Measurements from ENCODE around the gene CTXND1.

The CTXND1 gene

DNA sequence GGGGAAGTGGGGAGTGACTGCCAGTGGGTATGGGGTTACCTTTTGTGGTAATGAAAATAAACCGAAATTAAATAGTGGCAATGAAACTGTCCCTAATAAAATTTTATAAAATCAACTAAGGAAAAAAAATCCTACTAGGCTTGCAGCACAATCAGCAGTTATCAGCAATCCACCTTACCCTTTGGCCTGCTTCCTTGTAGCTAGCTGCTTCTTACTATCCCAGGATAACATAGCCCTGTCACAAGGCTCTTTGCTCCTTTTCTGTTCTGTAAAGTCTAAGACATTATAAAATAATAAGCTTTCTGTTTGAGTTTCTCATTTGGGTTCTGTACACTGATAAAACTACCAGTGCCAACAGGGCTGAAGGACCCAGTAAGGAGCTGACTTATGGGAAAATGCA lies 23.0 kb upstream of the CTXND1 start:
- ATAC-seq, result no peak
- no peak for TF ChIP-seq ZNF565 (CRISPR knock-in tag; conservative IDR thresholded peaks at IDR 0.05; ENCODE audit: low read depth)

DNA sequence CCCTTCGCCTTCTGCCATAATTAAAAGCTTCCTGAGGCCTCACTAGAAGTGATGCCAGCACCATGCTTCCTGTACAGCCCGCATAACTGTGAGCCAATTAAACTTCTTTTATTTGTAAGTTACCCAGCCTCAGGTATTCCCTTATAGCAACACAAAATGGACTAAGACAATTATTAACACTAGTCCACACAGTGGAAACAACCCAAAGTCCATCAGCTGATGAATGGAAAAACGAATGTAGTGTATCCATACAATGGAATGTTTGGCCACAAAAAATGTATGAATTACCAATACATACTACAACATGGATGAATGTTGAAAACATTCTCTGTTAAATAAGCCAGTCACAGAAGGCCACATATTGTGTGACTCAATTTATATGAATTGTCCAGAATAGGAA lies 22.5 kb upstream of the CTXND1 start:
- ATAC-seq, result no peak
- TF ChIP-seq ZNF565 (CRISPR knock-in tag; conservative IDR thresholded peaks at IDR 0.05; ENCODE audit: low read depth), result no peak
- TF ChIP-seq, protein P1, sequence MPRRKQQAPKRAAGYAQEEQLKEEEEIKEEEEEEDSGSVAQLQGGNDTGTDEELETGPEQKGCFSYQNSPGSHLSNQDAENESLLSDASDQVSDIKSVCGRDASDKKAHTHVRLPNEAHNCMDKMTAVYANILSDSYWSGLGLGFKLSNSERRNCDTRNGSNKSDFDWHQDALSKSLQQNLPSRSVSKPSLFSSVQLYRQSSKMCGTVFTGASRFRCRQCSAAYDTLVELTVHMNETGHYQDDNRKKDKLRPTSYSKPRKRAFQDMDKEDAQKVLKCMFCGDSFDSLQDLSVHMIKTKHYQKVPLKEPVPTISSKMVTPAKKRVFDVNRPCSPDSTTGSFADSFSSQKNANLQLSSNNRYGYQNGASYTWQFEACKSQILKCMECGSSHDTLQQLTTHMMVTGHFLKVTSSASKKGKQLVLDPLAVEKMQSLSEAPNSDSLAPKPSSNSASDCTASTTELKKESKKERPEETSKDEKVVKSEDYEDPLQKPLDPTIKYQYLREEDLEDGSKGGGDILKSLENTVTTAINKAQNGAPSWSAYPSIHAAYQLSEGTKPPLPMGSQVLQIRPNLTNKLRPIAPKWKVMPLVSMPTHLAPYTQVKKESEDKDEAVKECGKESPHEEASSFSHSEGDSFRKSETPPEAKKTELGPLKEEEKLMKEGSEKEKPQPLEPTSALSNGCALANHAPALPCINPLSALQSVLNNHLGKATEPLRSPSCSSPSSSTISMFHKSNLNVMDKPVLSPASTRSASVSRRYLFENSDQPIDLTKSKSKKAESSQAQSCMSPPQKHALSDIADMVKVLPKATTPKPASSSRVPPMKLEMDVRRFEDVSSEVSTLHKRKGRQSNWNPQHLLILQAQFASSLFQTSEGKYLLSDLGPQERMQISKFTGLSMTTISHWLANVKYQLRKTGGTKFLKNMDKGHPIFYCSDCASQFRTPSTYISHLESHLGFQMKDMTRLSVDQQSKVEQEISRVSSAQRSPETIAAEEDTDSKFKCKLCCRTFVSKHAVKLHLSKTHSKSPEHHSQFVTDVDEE (CRISPR knock-in tag; IDR thresholded peaks at IDR 0.05), result no peak
- TF ChIP-seq, protein P2, sequence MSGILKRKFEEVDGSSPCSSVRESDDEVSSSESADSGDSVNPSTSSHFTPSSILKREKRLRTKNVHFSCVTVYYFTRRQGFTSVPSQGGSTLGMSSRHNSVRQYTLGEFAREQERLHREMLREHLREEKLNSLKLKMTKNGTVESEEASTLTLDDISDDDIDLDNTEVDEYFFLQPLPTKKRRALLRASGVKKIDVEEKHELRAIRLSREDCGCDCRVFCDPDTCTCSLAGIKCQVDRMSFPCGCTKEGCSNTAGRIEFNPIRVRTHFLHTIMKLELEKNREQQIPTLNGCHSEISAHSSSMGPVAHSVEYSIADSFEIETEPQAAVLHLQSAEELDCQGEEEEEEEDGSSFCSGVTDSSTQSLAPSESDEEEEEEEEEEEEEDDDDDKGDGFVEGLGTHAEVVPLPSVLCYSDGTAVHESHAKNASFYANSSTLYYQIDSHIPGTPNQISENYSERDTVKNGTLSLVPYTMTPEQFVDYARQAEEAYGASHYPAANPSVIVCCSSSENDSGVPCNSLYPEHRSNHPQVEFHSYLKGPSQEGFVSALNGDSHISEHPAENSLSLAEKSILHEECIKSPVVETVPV (CRISPR knock-in tag; IDR thresholded peaks at IDR 0.05), result no peak
- no peak for TF ChIP-seq ZC3H10 (CRISPR knock-in tag; IDR thresholded peaks at IDR 0.05)
- TF ChIP-seq RARB (CRISPR knock-in tag; IDR thresholded peaks at IDR 0.05), result no peak
- no peak for TF ChIP-seq SNAI2 (CRISPR knock-in tag; IDR thresholded peaks at IDR 0.05)
- no peak for TF ChIP-seq PPARA (CRISPR knock-in tag; IDR thresholded peaks at IDR 0.05; ENCODE audit: borderline replicate concordance)
- TF ChIP-seq TCF4 (CRISPR knock-in tag; IDR thresholded peaks at IDR 0.05; ENCODE audit: borderline replicate concordance), result no peak
- TF ChIP-seq CSDC2 (CRISPR knock-in tag; IDR thresholded peaks at IDR 0.05), result no peak
- no peak for TF ChIP-seq TOX (CRISPR knock-in tag; IDR thresholded peaks at IDR 0.05; ENCODE audit: borderline replicate concordance)
- no peak for TF ChIP-seq ESRRG (CRISPR knock-in tag; IDR thresholded peaks at IDR 0.05)
- TF ChIP-seq ISL1 (CRISPR knock-in tag; IDR thresholded peaks at IDR 0.05), result no peak
- no peak for TF ChIP-seq ARNTL (CRISPR knock-in tag; IDR thresholded peaks at IDR 0.05; ENCODE audit: borderline replicate concordance, low read depth)

DNA sequence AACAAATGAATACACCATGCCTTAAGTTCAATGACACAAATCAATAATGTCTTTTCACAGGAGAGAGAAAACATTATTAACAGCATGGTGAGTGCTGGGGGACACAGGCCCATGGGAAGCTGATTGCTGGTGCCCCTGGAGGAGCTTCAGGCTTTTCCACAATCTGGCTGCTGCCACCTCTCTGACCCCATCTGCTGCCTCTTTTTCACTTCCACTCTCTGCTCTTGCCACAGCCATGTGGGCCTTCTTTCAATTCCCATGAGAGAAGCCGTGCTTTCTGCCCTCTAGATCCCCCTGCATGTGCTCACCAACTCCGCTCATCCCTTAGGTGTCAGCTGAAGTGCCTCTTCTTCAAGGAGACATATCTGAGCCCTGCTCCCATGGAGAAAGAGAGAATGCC lies 21.0 kb upstream of the CTXND1 start:
- TF ChIP-seq, protein P3, sequence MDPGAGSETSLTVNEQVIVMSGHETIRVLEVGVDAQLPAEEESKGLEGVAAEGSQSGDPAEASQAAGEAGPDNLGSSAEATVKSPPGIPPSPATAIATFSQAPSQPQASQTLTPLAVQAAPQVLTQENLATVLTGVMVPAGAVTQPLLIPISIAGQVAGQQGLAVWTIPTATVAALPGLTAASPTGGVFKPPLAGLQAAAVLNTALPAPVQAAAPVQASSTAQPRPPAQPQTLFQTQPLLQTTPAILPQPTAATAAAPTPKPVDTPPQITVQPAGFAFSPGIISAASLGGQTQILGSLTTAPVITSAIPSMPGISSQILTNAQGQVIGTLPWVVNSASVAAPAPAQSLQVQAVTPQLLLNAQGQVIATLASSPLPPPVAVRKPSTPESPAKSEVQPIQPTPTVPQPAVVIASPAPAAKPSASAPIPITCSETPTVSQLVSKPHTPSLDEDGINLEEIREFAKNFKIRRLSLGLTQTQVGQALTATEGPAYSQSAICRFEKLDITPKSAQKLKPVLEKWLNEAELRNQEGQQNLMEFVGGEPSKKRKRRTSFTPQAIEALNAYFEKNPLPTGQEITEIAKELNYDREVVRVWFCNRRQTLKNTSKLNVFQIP (CRISPR knock-in tag; IDR thresholded peaks at IDR 0.05; ENCODE audit: borderline replicate concordance, low read depth), result no peak
- TF ChIP-seq TOX (CRISPR knock-in tag; IDR thresholded peaks at IDR 0.05; ENCODE audit: borderline replicate concordance), result no peak
- TF ChIP-seq ZC3H10 (CRISPR knock-in tag; IDR thresholded peaks at IDR 0.05), result no peak
- no peak for TF ChIP-seq ZFP3 (CRISPR knock-in tag; IDR thresholded peaks at IDR 0.05)
- no peak for TF ChIP-seq ZNF70 (CRISPR knock-in tag; IDR thresholded peaks at IDR 0.05)
- no peak for TF ChIP-seq ESRRG (CRISPR knock-in tag; IDR thresholded peaks at IDR 0.05)
- TF ChIP-seq, protein P4, sequence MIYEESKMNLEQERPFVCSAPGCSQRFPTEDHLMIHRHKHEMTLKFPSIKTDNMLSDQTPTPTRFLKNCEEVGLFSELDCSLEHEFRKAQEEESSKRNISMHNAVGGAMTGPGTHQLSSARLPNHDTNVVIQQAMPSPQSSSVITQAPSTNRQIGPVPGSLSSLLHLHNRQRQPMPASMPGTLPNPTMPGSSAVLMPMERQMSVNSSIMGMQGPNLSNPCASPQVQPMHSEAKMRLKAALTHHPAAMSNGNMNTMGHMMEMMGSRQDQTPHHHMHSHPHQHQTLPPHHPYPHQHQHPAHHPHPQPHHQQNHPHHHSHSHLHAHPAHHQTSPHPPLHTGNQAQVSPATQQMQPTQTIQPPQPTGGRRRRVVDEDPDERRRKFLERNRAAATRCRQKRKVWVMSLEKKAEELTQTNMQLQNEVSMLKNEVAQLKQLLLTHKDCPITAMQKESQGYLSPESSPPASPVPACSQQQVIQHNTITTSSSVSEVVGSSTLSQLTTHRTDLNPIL (CRISPR knock-in tag; IDR thresholded peaks at IDR 0.05; ENCODE audit: low read depth), result no peak
- TF ChIP-seq, protein P5, sequence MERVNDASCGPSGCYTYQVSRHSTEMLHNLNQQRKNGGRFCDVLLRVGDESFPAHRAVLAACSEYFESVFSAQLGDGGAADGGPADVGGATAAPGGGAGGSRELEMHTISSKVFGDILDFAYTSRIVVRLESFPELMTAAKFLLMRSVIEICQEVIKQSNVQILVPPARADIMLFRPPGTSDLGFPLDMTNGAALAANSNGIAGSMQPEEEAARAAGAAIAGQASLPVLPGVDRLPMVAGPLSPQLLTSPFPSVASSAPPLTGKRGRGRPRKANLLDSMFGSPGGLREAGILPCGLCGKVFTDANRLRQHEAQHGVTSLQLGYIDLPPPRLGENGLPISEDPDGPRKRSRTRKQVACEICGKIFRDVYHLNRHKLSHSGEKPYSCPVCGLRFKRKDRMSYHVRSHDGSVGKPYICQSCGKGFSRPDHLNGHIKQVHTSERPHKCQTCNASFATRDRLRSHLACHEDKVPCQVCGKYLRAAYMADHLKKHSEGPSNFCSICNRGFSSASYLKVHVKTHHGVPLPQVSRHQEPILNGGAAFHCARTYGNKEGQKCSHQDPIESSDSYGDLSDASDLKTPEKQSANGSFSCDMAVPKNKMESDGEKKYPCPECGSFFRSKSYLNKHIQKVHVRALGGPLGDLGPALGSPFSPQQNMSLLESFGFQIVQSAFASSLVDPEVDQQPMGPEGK (CRISPR knock-in tag; IDR thresholded peaks at IDR 0.05; ENCODE audit: borderline replicate concordance), result no peak
- no peak for TF ChIP-seq ZNF8 (CRISPR knock-in tag; IDR thresholded peaks at IDR 0.05)
- no peak for TF ChIP-seq TCF4 (CRISPR knock-in tag; IDR thresholded peaks at IDR 0.05; ENCODE audit: borderline replicate concordance)
- ATAC-seq, result no peak

DNA sequence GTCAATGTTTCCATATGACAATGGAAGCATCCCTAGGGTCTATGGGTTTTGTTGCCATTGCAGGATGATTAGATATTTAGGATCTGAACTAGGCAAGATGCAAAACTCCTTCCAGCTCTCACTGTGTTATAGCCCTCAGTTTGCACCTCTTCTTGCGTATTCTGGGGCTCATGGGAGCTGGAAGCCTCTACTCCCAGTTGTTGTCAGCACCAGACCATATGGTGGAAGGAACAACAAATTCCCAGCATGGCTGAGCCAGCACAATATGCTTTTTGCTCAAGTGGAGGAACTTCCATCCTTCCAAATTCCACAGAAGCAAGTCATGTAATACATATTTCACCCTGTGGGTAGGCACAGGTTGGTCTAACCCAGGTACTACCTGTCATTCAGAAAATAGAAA lies 18.5 kb upstream of the CTXND1 start:
- TF ChIP-seq ZFP3 (CRISPR knock-in tag; IDR thresholded peaks at IDR 0.05) (no peak), ARNTL (CRISPR knock-in tag; IDR thresholded peaks at IDR 0.05; ENCODE audit: borderline replicate concordance, low read depth) (no peak)
- TF ChIP-seq, protein P3 (CRISPR knock-in tag; IDR thresholded peaks at IDR 0.05; ENCODE audit: borderline replicate concordance, low read depth), result no peak
- ATAC-seq, result no peak

All from SK-N-SH treated with all-trans-retinoic acid at 6 μM for 48 hours (cell line).